Skin of body (tissue), 2 donors: Measurements from ENCODE around the gene ENTPD5. TPM values are rescaled to one million over a fixed set of nuclear protein-coding genes. Genes with fewer than 3 reads are reported as not detected.

ENCODE experiments used
- DNase-seq: peaks from one replicate; lab custom pipeline; 2025; lab: John Stamatoyannopoulos, UW
- total RNA-seq: library from RNA; depleted of rRNA; stranded (reverse); fragments of >200 nt; gene quantifications from one replicate; pipeline ENCODE4 v1.2.3, GENCODE V29; 2014

ENTPD5 gene
- 8.9 TPM for total RNA-seq

GRCh38 chr14:74018586-74019407 is at the start of gene ENTPD5, which contains the start of gene BBOF1:
TSS of gene ENTPD5 (minus strand) at chr14:74019288. CDS start at chr14:73988102, 31,186 bp downstream.
TSS of gene BBOF1 (plus strand) at chr14:74019349. CDS start at chr14:74019479, 130 bp downstream.
- DNase-seq = peak; percentile 85

GRCh38 chr14:74065746-74066575 is 46.9 kb upstream of the ENTPD5 start:
- DNase-seq = no peak

- DNase-seq = no peak
Measured at GRCh38 chr14:74064883-74065282, 45.8 kb upstream of the ENTPD5 start.

- DNase-seq = no peak
Measured at GRCh38 chr14:74064426-74064825, 45.3 kb upstream of the ENTPD5 start.

- DNase-seq = no peak
Measured at GRCh38 chr14:74062809-74063150, 43.7 kb upstream of the ENTPD5 start.

- DNase-seq = no peak
Measured at GRCh38 chr14:74049876-74050495, 30.9 kb upstream of the ENTPD5 start.

- DNase-seq = no peak
Measured at GRCh38 chr14:74048281-74048680, 29.2 kb upstream of the ENTPD5 start.

GRCh38 chr14:74045522-74045921 is 26.4 kb upstream of the ENTPD5 start:
- no peak for DNase-seq

- DNase-seq = no peak
Measured at GRCh38 chr14:74042296-74042695, 23.2 kb upstream of the ENTPD5 start.

GRCh38 chr14:74038020-74038859 is 19.2 kb upstream of the ENTPD5 start:
- DNase-seq = no peak

GRCh38 chr14:74035556-74035955 is 16.5 kb upstream of the ENTPD5 start:
- DNase-seq = no peak

- DNase-seq = no peak
Measured at GRCh38 chr14:74034572-74034971, 15.5 kb upstream of the ENTPD5 start.

- DNase-seq = no peak
Measured at GRCh38 chr14:74029136-74029535, 10.0 kb upstream of the ENTPD5 start.

- no peak for DNase-seq
Measured at GRCh38 chr14:74022346-74022745, 3.3 kb upstream of the ENTPD5 start.

GRCh38 chr14:74019408-74020137 is 485 bp upstream of the ENTPD5 start:
- peak; percentile 12 for DNase-seq

GRCh38 chr14:74018174-74018585 is 908 bp downstream of the ENTPD5 start:
- DNase-seq = peak; percentile 53

GRCh38 chr14:74015963-74016362 is 3.1 kb downstream of the ENTPD5 start:
- no peak for DNase-seq

GRCh38 chr14:74015176-74015575 is 3.9 kb downstream of the ENTPD5 start:
- DNase-seq = no peak

- no peak for DNase-seq
Measured at GRCh38 chr14:74014299-74014698, 4.8 kb downstream of the ENTPD5 start.

- no peak for DNase-seq
Measured at GRCh38 chr14:74008843-74009499, 10.1 kb downstream of the ENTPD5 start.
